Panc1 (cell line): ENCODE measurements around the gene INPP1. TPM values are rescaled to one million over a fixed set of nuclear protein-coding genes. Genes with fewer than 3 reads are reported as not detected.
A peak's percentile ranks its signal among the peaks of the same experiment; 100 is the strongest.

Source experiments
- ATAC-seq: fragments of 200-7000 bp; cut with Tn5 transposase; 2 replicates; pipeline ENCODE4 v1.9.1; 2020; ENCODE audit warnings: mild to moderate bottlenecking, moderate library complexity
- BruUV-seq: library from RNA; stranded (reverse); fragments of 400-500 nt; replicated peaks from 2 replicates; lab custom pipeline; 2021; lab: Mats Ljungman, UMichigan
- CTCF ChIA-PET: fragments of 300-600 bp; sonication (Branson Sonifier 250); formaldehyde crosslinking; loops from one replicate; lab custom pipeline; 2022; ENCODE audit warnings: antibody characterized with exemption; lab: Charles Lee
- POLR2A ChIA-PET: fragments of 300-600 bp; sonication (Branson Sonifier 250); formaldehyde crosslinking; loops from one replicate; lab custom pipeline; 2022; ENCODE audit warnings: antibody characterized with exemption; lab: Charles Lee
- DNase-seq: peaks from one replicate; pipeline ENCODE4 v3.0.0-alpha.2; 2010; ENCODE audit warnings: low read depth, low spot score
- H3K27ac ChIP-seq: 2 replicates; pipeline ENCODE4 v1.5.1; 2011; ENCODE audit warnings: mild to moderate bottlenecking, low read length, inconsistent platforms
- H3K27me3 ChIP-seq: fragments of 200-500 bp; sonication (Bioruptor generic); 2 replicates; pipeline ENCODE4 v1.6.0; 2014; ENCODE audit warnings: low read length, inconsistent platforms; ENCODE audit not compliant: control insufficient read depth, insufficient read depth
- H3K36me3 ChIP-seq: fragments of 200-500 bp; sonication (Bioruptor generic); 2 replicates; pipeline ENCODE4 v1.5.1; 2014; ENCODE audit warnings: inconsistent platforms, mild to moderate bottlenecking, low read length, moderate library complexity; ENCODE audit not compliant: control insufficient read depth, insufficient read depth
- H3K4me1 ChIP-seq: 2 replicates; pipeline ENCODE4 v1.5.1; 2011; ENCODE audit warnings: inconsistent platforms, mild to moderate bottlenecking, low read length, moderate library complexity; ENCODE audit not compliant: control insufficient read depth, insufficient read depth
- H3K4me3 ChIP-seq, 2 experiments: 2 replicates each; pipeline ENCODE4 v1.5.1; 2011 to 2012; ENCODE audit warnings: low read depth in 2 of 2, low read length in 2 of 2, mild to moderate bottlenecking in 2 of 2, inconsistent platforms in 1 of 2, moderate library complexity in 1 of 2
- H3K9me3 ChIP-seq: fragments of 200-500 bp; sonication (Bioruptor generic); 2 replicates; pipeline ENCODE4 v1.5.1; 2014; ENCODE audit warnings: low read depth, mild to moderate bottlenecking, inconsistent platforms, low read length, moderate library complexity; ENCODE audit not compliant: control insufficient read depth, insufficient read depth
- POLR2AphosphoS5 ChIP-seq: IDR thresholded peaks from 2 replicates; pipeline ENCODE4 v1.6.1; 2012; ENCODE audit warnings: mild to moderate bottlenecking, low read depth, low read length, moderate library complexity
- SIN3A ChIP-seq: IDR thresholded peaks from 2 replicates; pipeline ENCODE4 v1.6.1; 2012; ENCODE audit warnings: low read depth, mild to moderate bottlenecking, low read length, moderate library complexity, borderline replicate concordance; ENCODE audit not compliant: insufficient read depth
- TCF7L2 ChIP-seq: IDR thresholded peaks from 2 replicates; pipeline ENCODE4 v1.6.1; 2011; ENCODE audit warnings: mild to moderate bottlenecking, low read depth, low read length, inconsistent platforms
- in situ Hi-C: cut with HindIII; loops from 2 replicates; pipeline ENCODE4 v1.10.0; 2016; ENCODE audit warnings: low sequenced_read_pairs, low pct_unique_long_range_greater_than_20kb
- intact Hi-C: fragments of 100-400 bp; cut with micrococcal nuclease; formaldehyde crosslinking; loops from one replicate; pipeline ENCODE4 v1.10.0; 2022; ENCODE audit not compliant: unreplicated experiment
- total RNA-seq: library from RNA; stranded (reverse); gene quantifications from one replicate; pipeline ENCODE4 v1.2.1, GENCODE V29; 2021; ENCODE audit not compliant: unreplicated experiment
- TF ChIP-seq, protein P1 (sequence below): fragments of 450-650 bp; IDR thresholded peaks from 2 replicates; pipeline ENCODE4 v1.5.1; 2017; ENCODE audit warnings: mild to moderate bottlenecking
- TF ChIP-seq, protein P2 (sequence below), 2 experiments: IDR thresholded peaks; 2 replicates each; pipeline ENCODE4 v1.6.1; 2011 to 2012; ENCODE audit warnings: low read depth in 2 of 2, control low read depth in 1 of 2, low read length in 1 of 2, mild to moderate bottlenecking in 1 of 2, moderate library complexity in 1 of 2; ENCODE audit not compliant: insufficient read depth in 1 of 2

The INPP1 gene
- total RNA-seq, 1 experiment from 2014 or later = 10.8 TPM

DNA sequence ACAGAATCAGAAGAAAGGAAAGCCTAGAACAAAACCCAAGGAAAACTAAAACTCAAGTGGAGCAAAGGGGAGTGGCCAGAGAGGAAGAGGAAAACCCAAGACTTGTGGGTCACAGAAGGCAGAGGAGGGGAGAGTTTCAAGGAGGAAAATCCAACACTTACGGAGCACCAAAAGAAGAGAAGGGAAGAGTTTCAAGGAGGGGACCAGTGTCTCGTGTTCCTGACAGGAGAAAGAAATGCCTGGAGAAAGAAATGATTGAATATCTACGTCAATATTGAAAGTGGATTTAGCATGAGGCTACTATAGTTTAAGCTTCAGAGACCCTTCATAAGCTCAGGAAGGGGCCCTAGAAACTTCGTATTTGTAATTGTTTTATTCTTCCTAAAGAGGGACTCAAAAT lies 63.4 kb downstream of the INPP1 start:
- intact Hi-C loops (no loop called here), in situ Hi-C loops (no loop called here)
- Histone ChIP-seq H3K27ac (no peak overlapping the region), H3K27me3 (peaks cover 13% of the 10 kb centered on the region), H3K4me3 (no peak overlapping the region), H3K4me1 (peaks cover 6% of the 10 kb centered on the region), H3K36me3 (no peaks in the 10 kb centered on the region), H3K9me3 (no peaks in the 10 kb centered on the region)
- no TSS peak for BruUV-seq
- no peak for DNase-seq
- TF ChIP-seq, protein P1, sequence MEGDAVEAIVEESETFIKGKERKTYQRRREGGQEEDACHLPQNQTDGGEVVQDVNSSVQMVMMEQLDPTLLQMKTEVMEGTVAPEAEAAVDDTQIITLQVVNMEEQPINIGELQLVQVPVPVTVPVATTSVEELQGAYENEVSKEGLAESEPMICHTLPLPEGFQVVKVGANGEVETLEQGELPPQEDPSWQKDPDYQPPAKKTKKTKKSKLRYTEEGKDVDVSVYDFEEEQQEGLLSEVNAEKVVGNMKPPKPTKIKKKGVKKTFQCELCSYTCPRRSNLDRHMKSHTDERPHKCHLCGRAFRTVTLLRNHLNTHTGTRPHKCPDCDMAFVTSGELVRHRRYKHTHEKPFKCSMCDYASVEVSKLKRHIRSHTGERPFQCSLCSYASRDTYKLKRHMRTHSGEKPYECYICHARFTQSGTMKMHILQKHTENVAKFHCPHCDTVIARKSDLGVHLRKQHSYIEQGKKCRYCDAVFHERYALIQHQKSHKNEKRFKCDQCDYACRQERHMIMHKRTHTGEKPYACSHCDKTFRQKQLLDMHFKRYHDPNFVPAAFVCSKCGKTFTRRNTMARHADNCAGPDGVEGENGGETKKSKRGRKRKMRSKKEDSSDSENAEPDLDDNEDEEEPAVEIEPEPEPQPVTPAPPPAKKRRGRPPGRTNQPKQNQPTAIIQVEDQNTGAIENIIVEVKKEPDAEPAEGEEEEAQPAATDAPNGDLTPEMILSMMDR = no peak
- TF ChIP-seq POLR2AphosphoS5 (no peak), TCF7L2 (no peak), SIN3A (no peak)
- TF ChIP-seq, protein P2, sequence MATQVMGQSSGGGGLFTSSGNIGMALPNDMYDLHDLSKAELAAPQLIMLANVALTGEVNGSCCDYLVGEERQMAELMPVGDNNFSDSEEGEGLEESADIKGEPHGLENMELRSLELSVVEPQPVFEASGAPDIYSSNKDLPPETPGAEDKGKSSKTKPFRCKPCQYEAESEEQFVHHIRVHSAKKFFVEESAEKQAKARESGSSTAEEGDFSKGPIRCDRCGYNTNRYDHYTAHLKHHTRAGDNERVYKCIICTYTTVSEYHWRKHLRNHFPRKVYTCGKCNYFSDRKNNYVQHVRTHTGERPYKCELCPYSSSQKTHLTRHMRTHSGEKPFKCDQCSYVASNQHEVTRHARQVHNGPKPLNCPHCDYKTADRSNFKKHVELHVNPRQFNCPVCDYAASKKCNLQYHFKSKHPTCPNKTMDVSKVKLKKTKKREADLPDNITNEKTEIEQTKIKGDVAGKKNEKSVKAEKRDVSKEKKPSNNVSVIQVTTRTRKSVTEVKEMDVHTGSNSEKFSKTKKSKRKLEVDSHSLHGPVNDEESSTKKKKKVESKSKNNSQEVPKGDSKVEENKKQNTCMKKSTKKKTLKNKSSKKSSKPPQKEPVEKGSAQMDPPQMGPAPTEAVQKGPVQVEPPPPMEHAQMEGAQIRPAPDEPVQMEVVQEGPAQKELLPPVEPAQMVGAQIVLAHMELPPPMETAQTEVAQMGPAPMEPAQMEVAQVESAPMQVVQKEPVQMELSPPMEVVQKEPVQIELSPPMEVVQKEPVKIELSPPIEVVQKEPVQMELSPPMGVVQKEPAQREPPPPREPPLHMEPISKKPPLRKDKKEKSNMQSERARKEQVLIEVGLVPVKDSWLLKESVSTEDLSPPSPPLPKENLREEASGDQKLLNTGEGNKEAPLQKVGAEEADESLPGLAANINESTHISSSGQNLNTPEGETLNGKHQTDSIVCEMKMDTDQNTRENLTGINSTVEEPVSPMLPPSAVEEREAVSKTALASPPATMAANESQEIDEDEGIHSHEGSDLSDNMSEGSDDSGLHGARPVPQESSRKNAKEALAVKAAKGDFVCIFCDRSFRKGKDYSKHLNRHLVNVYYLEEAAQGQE (IDR thresholded peaks at IDR 0.05; ENCODE audit: insufficient read depth in 1 of 2, low read depth in 2 of 2, low read length in 1 of 2) = no peak
- ATAC-seq = no peak
- POLR2A ChIA-PET = no interaction called here
- CTCF ChIA-PET = no interaction called here

DNA sequence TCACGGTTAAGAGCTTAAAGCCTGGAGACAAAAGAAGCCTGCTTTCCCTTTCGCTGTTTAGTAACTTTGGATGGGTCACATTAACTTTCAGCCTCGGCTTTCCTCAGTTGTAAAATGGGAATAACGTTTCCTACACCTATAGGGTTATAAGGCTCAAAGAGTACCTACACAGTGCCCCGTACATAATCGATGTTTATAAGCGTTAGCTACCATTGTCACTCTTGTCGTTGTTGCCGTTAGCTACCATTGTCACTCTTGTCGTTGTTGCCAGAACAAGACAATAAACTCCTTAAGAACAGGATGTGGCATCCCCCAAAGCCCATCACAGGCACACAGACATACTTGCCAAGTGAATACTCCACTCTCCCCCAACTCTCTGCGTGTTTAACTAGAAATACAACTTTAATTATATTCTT lies 63.9 kb downstream of the INPP1 start:
- ChIA-PET POLR2A (no interaction called here), CTCF (no interaction called here)
- Histone ChIP-seq H3K27me3 (peaks cover 13% of the 10 kb centered on the region), H3K27ac (no peak overlapping the region), H3K4me3 (peak overlapping the region; percentile 46 to 54; a peak in 3 of 4 replicates), H3K4me1 (peaks cover 6% of the 10 kb centered on the region), H3K36me3 (no peaks in the 10 kb centered on the region), H3K9me3 (no peaks in the 10 kb centered on the region)
- DNase-seq (no peak), ATAC-seq (no peak)
- in situ Hi-C loops (no loop called here), intact Hi-C loops (no loop called here)
- TF ChIP-seq POLR2AphosphoS5 = no peak
- TF ChIP-seq SIN3A = no peak
- TF ChIP-seq, protein P2 (IDR thresholded peaks at IDR 0.05; ENCODE audit: insufficient read depth in 1 of 2, low read depth in 2 of 2, low read length in 1 of 2) = no peak
- TF ChIP-seq, protein P1 = no peak
- TF ChIP-seq TCF7L2 = no peak
- BruUV-seq = no TSS peak
